K562 (cell line): ENCODE data around the gene C2CD2.

ENCODE experiments used
- EZH2 ChIP-seq: IDR thresholded peaks from 2 replicates; pipeline ENCODE4 v1.6.1; 2012; ENCODE audit warnings: low read depth, mild to moderate bottlenecking, inconsistent platforms, low read length, borderline replicate concordance
- RBFOX2 ChIP-seq: fragments of 200-400 bp; formaldehyde crosslinking; IDR thresholded peaks from 2 replicates; pipeline ENCODE4 v1.6.1; 2017; ENCODE audit warnings: low read depth, mild to moderate bottlenecking, low read length, moderate library complexity
- SOX6 ChIP-seq: fragments of 450-650 bp; IDR thresholded peaks from 2 replicates; pipeline ENCODE4 v1.6.1; 2014; ENCODE audit warnings: mild to moderate bottlenecking
- TF ChIP-seq, protein P1 (sequence below), 3 experiments: IDR thresholded peaks in 2 of 3; conservative IDR thresholded peaks in 1 of 3; 2 replicates each; pipeline ENCODE4 v1.5.1; 2011 to 2012; ENCODE audit warnings: low read length in 3 of 3, mild to moderate bottlenecking in 3 of 3, control low read depth in 2 of 3, improper control_type of control experiment in 1 of 3, inconsistent platforms in 1 of 3, low read depth in 1 of 3, mixed read lengths in 1 of 3, moderate library complexity in 1 of 3; ENCODE audit not compliant: insufficient read depth in 2 of 3

GRCh38 chr21:41894511-41894910 lies 59.3 kb downstream of the C2CD2 start:
- TF ChIP-seq RBFOX2 = no peak
- TF ChIP-seq, protein P1, sequence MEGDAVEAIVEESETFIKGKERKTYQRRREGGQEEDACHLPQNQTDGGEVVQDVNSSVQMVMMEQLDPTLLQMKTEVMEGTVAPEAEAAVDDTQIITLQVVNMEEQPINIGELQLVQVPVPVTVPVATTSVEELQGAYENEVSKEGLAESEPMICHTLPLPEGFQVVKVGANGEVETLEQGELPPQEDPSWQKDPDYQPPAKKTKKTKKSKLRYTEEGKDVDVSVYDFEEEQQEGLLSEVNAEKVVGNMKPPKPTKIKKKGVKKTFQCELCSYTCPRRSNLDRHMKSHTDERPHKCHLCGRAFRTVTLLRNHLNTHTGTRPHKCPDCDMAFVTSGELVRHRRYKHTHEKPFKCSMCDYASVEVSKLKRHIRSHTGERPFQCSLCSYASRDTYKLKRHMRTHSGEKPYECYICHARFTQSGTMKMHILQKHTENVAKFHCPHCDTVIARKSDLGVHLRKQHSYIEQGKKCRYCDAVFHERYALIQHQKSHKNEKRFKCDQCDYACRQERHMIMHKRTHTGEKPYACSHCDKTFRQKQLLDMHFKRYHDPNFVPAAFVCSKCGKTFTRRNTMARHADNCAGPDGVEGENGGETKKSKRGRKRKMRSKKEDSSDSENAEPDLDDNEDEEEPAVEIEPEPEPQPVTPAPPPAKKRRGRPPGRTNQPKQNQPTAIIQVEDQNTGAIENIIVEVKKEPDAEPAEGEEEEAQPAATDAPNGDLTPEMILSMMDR (IDR thresholded peaks at IDR 0.05 in 2 of 3, conservative IDR thresholded peaks at IDR 0.05 in 1 of 3; ENCODE audit: insufficient read depth in 2 of 3, low read depth in 1 of 3, low read length in 3 of 3) = no peak
- TF ChIP-seq EZH2 = no peak
- no peak for TF ChIP-seq SOX6
